Measurements from ENCODE around the gene CCDC80.

CCDC80 gene

GRCh38 chr3:112561734-112562529, 79.0 kb downstream of the CCDC80 start, which contains the start of the genes ATG3 and SLC35A5:
ATG3 (minus strand) TSS chr3:112561962; CDS start chr3:112561528, 434 bp downstream.
SLC35A5 (plus strand) TSS chr3:112562045; CDS start chr3:112563404, 1,359 bp downstream.
- no peak for TF ChIP-seq CTCF (IDR thresholded peaks at IDR 0.05; ENCODE audit: low read depth, low read length, missing control alignments)
- peak; percentile 94 for DNase-seq (ENCODE audit: low read depth)

GRCh38 chr3:112561484-112561733, 79.5 kb downstream of the CCDC80 start:
- no peak for DNase-seq (ENCODE audit: low read depth)
- peak overlapping the region; percentile 100 for H3K4me3 ChIP-seq (ENCODE audit: low read depth, low read length)
- no peak for TF ChIP-seq CTCF (IDR thresholded peaks at IDR 0.05; ENCODE audit: low read depth, low read length, missing control alignments)

More at GRCh38 chr3:112561734-112562529, 79.0 kb downstream of the CCDC80 start, which contains the start of the genes ATG3 and SLC35A5:
- H3K4me3 ChIP-seq (ENCODE audit: low read depth, low read length): peak within 1 kb of the TSS; percentile 100

- peak overlapping the region; percentile 100 for H3K4me3 ChIP-seq (ENCODE audit: low read depth, low read length)
- no peak for TF ChIP-seq CTCF (IDR thresholded peaks at IDR 0.05; ENCODE audit: low read depth, low read length, missing control alignments)
- DNase-seq (ENCODE audit: low read depth): peak; percentile 29
Measured at GRCh38 chr3:112560721-112561483, 80.0 kb downstream of the CCDC80 start.

GRCh38 chr3:112560307-112560706, 80.6 kb downstream of the CCDC80 start:
- no peak for DNase-seq (ENCODE audit: low read depth)
- TF ChIP-seq CTCF (IDR thresholded peaks at IDR 0.05; ENCODE audit: low read depth, low read length, missing control alignments): no peak
- peak overlapping the region; percentile 100 for H3K4me3 ChIP-seq (ENCODE audit: low read depth, low read length)

GRCh38 chr3:112557976-112558375, 83.0 kb downstream of the CCDC80 start:
- no peak for TF ChIP-seq CTCF (IDR thresholded peaks at IDR 0.05; ENCODE audit: low read depth, low read length, missing control alignments)
- no peak overlapping the region for H3K4me3 ChIP-seq (ENCODE audit: low read depth, low read length)
- no peak for DNase-seq (ENCODE audit: low read depth)

GRCh38 chr3:112555535-112556170, 85.3 kb downstream of the CCDC80 start:
- no peak overlapping the region for H3K4me3 ChIP-seq (ENCODE audit: low read depth, low read length)
- DNase-seq (ENCODE audit: low read depth): no peak
- no peak for TF ChIP-seq CTCF (IDR thresholded peaks at IDR 0.05; ENCODE audit: low read depth, low read length, missing control alignments)

Data from GM12864 (cell line).